GM12865 (cell line): Measurements from ENCODE around the gene PLEKHA5.

Experiments used
- DNase-seq: peaks from one replicate; pipeline ENCODE4 v3.0.0; 2010; ENCODE audit warnings: low read depth
- H3K4me3 ChIP-seq: 2 replicates; pipeline ENCODE4 v1.5.1; 2011; ENCODE audit warnings: mild to moderate bottlenecking, low read depth, low read length, control low read depth
- TF ChIP-seq, protein P1 (sequence below): IDR thresholded peaks from 2 replicates; pipeline ENCODE4 v1.5.1; 2011; ENCODE audit warnings: low read length, control low read depth, low read depth, inconsistent platforms; ENCODE audit not compliant: insufficient read depth; ENCODE audit errors: missing control alignments

Gene PLEKHA5

DNA sequence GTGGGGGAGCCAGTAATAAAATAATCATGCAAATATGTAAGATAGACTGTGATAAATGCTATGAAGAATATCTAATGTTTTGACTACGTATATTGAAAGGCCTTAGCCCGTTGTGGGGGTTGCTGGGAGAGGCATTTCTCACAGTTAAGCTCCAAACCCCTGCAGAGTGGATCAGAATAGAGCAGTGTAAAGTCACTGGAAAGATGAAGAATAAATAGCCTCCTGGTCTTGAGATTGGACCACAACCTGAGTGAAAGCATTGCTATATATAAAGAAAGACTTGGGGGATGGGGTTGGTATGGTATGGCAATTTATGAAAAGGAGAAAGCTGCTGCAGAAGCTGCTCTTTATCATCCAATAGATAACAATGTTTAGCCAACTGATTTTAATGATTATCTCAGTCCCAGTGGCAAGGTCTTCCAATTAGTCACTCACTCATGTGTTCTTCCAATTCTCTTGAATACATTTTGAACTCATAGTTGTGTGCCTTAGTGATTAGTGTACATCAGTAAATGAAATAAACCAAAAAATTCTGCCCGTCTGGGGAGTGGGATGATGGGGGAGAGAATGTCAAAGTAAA is 10.2 kb downstream of the PLEKHA5 start:
- TF ChIP-seq, protein P1, sequence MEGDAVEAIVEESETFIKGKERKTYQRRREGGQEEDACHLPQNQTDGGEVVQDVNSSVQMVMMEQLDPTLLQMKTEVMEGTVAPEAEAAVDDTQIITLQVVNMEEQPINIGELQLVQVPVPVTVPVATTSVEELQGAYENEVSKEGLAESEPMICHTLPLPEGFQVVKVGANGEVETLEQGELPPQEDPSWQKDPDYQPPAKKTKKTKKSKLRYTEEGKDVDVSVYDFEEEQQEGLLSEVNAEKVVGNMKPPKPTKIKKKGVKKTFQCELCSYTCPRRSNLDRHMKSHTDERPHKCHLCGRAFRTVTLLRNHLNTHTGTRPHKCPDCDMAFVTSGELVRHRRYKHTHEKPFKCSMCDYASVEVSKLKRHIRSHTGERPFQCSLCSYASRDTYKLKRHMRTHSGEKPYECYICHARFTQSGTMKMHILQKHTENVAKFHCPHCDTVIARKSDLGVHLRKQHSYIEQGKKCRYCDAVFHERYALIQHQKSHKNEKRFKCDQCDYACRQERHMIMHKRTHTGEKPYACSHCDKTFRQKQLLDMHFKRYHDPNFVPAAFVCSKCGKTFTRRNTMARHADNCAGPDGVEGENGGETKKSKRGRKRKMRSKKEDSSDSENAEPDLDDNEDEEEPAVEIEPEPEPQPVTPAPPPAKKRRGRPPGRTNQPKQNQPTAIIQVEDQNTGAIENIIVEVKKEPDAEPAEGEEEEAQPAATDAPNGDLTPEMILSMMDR, result no peak
- DNase-seq, result no peak
- no peak overlapping the region for H3K4me3 ChIP-seq

DNA sequence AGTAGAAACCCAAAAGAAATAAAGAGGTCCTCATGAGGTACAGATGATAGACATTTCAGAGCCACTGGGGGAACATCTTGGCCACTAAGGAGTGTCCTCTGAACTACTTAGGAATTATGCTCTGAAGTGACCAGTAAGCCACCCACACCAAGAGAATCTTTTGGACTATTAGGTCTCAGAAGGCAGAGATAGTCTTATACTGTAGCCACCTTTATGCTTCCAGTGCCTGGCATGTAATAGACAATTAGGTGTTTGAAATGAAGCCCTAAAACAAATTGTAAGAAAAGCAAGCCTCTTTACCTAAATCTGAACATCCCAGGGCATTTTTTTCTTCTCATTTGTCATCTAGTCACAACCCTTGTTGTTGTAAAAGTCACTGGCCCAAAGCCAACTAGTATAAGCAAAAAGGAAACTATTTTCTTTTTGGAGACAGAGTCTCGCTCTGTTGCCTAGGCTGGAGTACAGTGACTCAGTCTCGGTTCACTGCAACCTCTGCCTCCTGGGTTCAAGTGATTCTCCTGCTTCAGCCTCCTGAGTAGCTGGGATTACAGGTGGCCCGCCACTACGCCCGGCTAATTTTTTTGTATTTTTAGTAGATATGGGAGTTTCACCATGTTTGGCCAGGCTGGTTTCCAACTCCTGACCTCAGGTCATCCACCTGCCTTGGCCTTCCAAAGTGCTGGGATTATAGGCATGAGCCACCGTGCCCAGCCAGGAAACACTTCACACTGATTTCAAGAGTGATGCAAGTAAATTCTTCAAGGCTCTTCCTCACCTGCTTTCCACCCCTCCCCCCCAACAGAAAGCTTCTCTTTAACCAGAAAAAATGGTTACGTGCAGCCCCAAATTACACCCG is 11.1 kb downstream of the PLEKHA5 start:
- TF ChIP-seq, protein P1, result no peak
- no peak for DNase-seq

DNA sequence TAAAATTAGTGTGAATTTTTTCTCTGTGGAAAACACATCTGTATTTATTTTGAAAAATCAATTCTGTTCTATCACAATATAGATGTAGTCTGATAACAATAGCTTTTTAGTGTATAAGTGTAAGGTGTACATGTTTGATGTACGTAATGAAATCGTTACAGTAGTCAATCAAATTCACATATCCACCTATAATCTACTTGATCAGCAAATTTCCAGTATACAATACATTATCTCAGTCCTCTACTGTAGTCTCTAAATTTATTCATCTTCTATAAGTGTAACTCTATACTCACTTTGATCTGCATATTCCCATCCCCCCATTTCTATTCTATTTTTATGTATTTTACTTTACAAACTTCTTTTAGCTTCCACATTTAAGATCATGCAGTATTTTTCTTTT is 13.0 kb downstream of the PLEKHA5 start:
- no peak for DNase-seq
- TF ChIP-seq, protein P1, result no peak
- no peak overlapping the region for H3K4me3 ChIP-seq

More for the DNA sequence above, 11.1 kb downstream of the PLEKHA5 start:
- no peak overlapping the region for H3K4me3 ChIP-seq

DNA sequence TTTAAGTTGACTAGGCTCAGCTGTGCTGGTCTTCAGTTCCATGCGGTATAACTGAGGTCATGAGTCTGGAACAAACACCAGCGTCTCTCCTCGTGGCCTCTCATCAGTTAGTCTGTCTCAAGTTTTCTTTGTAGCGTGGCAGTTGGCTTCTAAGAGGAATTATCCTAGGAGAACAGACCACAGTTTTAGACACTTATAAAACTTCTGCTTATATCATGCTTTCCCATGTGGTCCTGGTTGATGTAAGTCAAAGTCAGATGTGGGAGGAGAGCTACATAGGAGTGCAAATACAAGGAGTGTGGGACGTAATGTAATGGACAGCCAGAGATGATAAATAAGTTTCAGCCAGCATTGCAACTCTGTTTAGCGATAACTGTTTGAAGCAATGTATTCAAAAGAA is 14.8 kb downstream of the PLEKHA5 start:
- TF ChIP-seq, protein P1, result no peak
- H3K4me3 ChIP-seq, result no peak overlapping the region
- no peak for DNase-seq

DNA sequence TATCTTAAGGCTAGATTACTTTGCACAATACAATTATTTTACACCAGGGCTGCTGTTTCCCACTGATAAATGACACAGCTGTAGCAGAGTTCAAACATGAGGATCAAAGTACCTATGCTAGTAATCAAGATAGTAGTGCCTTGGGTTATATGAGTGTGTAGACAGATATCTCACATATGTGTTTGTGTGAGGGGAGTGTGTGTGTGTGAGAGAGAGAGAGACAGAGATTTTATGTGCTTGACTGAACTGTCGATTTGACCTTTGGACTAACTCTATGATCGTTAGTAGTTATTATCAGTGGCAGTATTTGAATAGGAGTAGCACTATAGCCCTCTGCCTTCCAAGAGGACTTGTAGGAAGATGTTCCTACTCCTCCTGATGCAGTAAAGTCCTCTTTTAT is 15.5 kb downstream of the PLEKHA5 start:
- no peak for DNase-seq
- no peak overlapping the region for H3K4me3 ChIP-seq
- TF ChIP-seq, protein P1, result no peak

DNA sequence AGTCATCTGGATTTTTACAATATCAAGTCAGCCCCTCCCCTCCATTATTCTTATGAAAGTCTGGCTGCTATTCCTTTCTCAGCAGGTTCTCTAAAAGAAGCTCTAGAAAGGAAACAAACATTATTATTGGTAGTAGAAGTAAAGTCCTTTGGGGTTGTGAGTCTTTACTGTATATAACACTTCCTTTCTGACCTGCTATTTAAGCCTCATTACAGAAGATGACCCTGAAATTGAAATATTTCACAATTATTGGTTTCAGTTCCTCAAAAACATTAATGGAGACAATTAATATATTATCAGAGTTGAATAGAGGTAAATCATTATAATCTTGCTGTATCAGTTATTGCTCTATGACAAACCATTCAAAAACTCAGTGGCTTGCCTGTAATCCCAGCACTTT is 19.3 kb downstream of the PLEKHA5 start:
- no peak overlapping the region for H3K4me3 ChIP-seq
- TF ChIP-seq, protein P1, result no peak
- peak; percentile 18 for DNase-seq

DNA sequence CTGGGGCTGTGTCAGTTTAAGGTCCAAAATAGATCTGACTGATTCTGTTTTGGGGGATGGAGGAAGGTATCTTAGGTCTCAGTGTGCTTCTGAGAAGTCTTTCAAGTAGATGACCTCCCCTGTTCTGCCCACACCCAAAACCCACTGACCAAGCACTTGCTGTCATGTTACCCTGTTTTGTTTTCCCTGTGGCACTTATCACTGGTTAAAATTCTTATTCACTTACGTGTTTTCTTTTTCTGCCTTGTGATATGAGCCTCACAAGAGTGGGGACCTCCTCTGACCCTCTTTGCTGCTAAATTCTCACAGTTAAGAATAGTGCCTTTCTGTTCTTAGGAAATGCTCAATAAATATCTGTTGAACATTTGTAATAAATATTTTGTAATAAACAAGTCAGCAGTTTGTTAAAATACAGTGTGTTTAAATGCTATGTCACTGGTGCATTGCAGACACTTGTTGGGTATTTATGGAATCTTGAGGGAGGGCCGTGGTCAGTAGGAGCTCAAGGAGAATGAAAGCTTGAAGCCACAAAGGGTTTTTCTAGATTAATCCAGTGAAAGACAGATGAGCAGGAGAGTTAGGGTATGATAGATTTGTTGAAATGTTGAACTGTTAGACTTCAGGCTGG is 20.9 kb downstream of the PLEKHA5 start:
- no peak overlapping the region for H3K4me3 ChIP-seq
- peak; percentile 18 for DNase-seq
- TF ChIP-seq, protein P1, result no peak
